Large intestine (tissue), 3 donors: ENCODE data around the gene ENPEP. TPM values are rescaled to one million over a fixed set of nuclear protein-coding genes. Genes with fewer than 3 reads are reported as not detected.

Experiments
- DNase-seq, 2 donors: peaks; one replicate each; pipeline versions ENCODE4 v3.0.0 to v3.0.0-alpha.2; 2013
- H3K27ac ChIP-seq: one replicate; pipeline ENCODE4 v1.5.1; 2013; ENCODE audit warnings: low read length
- H3K27me3 ChIP-seq: 2 replicates; pipeline ENCODE4 v1.6.1; 2013; ENCODE audit warnings: low read length; ENCODE audit not compliant: control insufficient read depth, insufficient read depth
- H3K36me3 ChIP-seq: 2 replicates; pipeline ENCODE4 v1.6.1; 2013; ENCODE audit warnings: low read length; ENCODE audit not compliant: control insufficient read depth, insufficient read depth
- H3K4me1 ChIP-seq: one replicate; pipeline ENCODE4 v1.6.1; 2013; ENCODE audit warnings: low read length; ENCODE audit not compliant: control insufficient read depth, insufficient read depth
- H3K4me3 ChIP-seq: one replicate; pipeline ENCODE4 v1.5.1; 2013; ENCODE audit warnings: low read length
- H3K9me3 ChIP-seq: one replicate; pipeline ENCODE4 v1.6.1; 2013; ENCODE audit warnings: mild to moderate bottlenecking, low read depth, low read length, moderate library complexity; ENCODE audit not compliant: control insufficient read depth
- WGBS: methylation state at CpG from one replicate; pipeline ENCODE4 v1.1.5; 2013; ENCODE audit warnings: low lambda C conversion rate; ENCODE audit not compliant: insufficient coverage; 5-methylcytosine and 5-hydroxymethylcytosine counted together
- polyA plus RNA-seq: library from polyadenylated mRNA; unstranded; fragments of 120-200 nt; gene quantifications from one replicate; pipeline ENCODE4 v1.2.1, GENCODE V29; 2013

The ENPEP gene
- polyA plus RNA-seq, 1 donor, result 24.6 TPM

DNA sequence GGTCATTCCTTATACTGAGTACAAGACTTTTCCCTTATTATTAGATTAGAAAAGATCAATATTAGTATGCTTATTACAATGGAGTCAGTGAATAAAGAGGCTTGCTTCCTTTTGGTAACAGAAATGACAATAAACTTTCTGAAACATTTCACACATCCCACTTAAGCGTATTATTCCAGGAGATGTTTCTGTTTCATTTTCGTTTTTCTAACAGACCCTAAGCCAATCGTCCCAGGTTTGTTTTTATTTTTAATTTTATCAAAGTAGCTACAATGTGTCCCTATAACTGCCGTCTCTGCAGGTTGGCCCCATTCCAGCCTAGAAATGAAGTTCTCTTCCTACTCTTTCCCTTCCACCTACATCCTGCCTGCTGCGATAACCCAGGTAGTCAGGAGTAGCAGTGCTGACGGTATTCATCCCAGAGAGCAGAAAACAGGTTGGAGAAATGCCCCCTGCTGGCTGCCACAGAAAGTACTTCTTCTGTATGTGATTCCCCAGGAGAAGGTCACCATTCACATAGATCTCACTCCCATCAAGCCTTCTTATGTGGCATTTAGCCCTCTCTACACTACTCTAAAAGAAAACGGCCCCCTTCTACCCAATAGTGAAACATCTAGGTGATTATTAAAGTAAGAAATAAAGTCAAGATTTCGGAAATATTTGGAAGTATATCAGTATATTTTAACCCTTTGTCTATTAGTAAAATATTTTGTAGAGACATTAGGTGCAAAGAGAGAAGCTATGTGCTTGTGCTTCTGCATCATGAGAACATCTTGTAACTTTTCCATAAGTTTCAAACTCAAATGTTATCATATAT, 40.4 kb downstream of the ENPEP start:
- Histone ChIP-seq H3K4me1 (no peaks in the 10 kb centered on the region), H3K27me3 (no peaks in the 10 kb centered on the region), H3K9me3 (no peaks in the 10 kb centered on the region), H3K36me3 (peaks cover 10% of the 10 kb centered on the region), H3K27ac (no peak overlapping the region), H3K4me3 (peak overlapping the region; percentile 33)
- peak; percentile 68 to 84 for DNase-seq
- 56% methylated on average over 3 of the region's 8 CpGs for WGBS

DNA sequence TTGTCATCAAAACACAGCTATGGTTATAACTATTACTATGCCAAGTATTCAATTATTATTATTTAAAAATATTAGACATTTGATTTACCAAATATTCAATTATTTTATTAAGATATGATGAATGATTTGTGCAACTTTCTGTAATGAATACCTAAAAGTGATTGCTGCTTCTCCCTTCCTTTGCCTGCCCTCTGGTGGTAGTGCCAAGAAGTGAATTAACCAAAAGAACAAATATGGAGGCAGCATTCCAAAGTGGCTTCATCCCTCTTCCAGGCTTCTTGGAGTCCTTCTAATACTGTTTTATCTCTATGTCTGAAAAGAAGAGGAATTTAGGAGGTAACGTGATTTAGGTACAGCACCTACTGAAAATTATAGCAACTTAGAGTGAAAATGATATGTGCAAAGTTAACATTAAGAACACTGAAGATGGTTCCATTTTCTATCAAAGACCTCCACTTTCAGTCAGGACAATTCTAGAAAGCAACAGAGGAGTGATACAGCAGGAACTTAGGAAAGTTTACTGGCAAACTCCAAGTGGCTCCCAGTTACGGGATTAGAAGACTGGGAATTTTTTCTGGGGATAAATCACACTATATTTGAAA, 43.0 kb downstream of the ENPEP start:
- DNase-seq, result no peak
- Histone ChIP-seq H3K27ac (no peak overlapping the region), H3K9me3 (no peaks in the 10 kb centered on the region), H3K4me3 (no peak overlapping the region), H3K36me3 (peaks cover 13% of the 10 kb centered on the region), H3K4me1 (no peaks in the 10 kb centered on the region), H3K27me3 (no peaks in the 10 kb centered on the region)
- no CpG with 5 or more reads among the region's 2 CpGs for WGBS

- WGBS, result 100% methylated on average over 1 of the region's 2 CpGs
- Histone ChIP-seq H3K27ac (no peak overlapping the region), H3K4me1 (no peaks in the 10 kb centered on the region), H3K9me3 (no peaks in the 10 kb centered on the region), H3K27me3 (no peaks in the 10 kb centered on the region), H3K4me3 (no peak overlapping the region), H3K36me3 (peaks cover 13% of the 10 kb centered on the region)
- DNase-seq, result no peak
These were observed 44.9 kb downstream of the ENPEP start for GRCh38 chr4:110520886-110521285.

GRCh38 chr4:110526589-110526988, 50.6 kb downstream of the ENPEP start:
- Histone ChIP-seq H3K27me3 (no peaks in the 10 kb centered on the region), H3K4me3 (no peak overlapping the region), H3K36me3 (peaks cover 3% of the 10 kb centered on the region), H3K4me1 (no peaks in the 10 kb centered on the region), H3K9me3 (no peaks in the 10 kb centered on the region), H3K27ac (no peak overlapping the region)
- WGBS, result 89% methylated on average over 3 of the region's 3 CpGs
- no peak for DNase-seq

- no peak overlapping the region for H3K4me3 ChIP-seq
- WGBS, result 93% methylated on average over 3 of the region's 4 CpGs
- no peak for DNase-seq
- no peak overlapping the region for H3K27ac ChIP-seq
- peaks cover 3% of the 10 kb centered on the region for H3K36me3 ChIP-seq
- H3K9me3 ChIP-seq, result no peaks in the 10 kb centered on the region
- H3K4me1 ChIP-seq, result no peaks in the 10 kb centered on the region
- H3K27me3 ChIP-seq, result no peaks in the 10 kb centered on the region
These were observed 51.2 kb downstream of the ENPEP start for GRCh38 chr4:110527156-110527555.

DNA sequence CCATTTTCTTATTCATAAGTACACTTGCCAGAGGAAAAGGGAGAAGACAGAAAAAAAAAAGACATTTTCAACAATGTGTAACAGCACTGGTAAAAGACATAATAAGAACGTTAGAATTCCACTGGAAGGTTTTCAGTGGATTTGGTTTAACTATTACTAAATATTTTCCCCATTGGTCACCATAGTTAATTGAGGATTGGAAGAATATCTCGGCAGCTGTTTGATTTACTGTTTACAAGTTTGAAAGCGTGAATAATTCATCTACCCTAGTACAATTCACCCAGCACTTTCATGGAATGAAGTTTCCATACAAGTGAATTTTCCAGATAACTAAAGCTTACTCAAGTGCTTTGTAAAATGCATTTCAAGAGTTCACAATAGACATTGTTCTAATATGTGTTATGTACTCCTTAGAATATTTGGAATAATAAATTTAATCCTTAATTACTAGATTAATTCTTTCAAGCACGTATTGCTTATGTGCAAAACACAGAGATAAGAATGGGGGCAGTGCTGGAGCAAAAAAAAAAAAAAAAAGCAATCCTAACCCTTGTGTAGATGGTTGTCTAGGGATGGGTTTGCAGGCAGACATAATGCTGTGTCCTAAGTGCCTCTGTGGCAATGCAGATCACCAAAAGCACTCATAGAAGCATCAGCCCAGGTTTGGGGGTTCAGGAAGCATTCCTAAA, 57.1 kb downstream of the ENPEP start:
- 67% methylated on average over 1 of the region's 4 CpGs for WGBS
- DNase-seq, result no peak
- H3K4me3 ChIP-seq, result no peak overlapping the region
- peaks cover 6% of the 10 kb centered on the region for H3K9me3 ChIP-seq
- no peak overlapping the region for H3K27ac ChIP-seq
- H3K4me1 ChIP-seq, result no peaks in the 10 kb centered on the region
- H3K27me3 ChIP-seq, result no peaks in the 10 kb centered on the region
- H3K36me3 ChIP-seq, result no peaks in the 10 kb centered on the region

- Histone ChIP-seq H3K27ac (no peak overlapping the region), H3K4me3 (no peak overlapping the region), H3K4me1 (no peaks in the 10 kb centered on the region), H3K36me3 (no peaks in the 10 kb centered on the region), H3K27me3 (no peaks in the 10 kb centered on the region), H3K9me3 (peaks cover 6% of the 10 kb centered on the region)
- peak in 1 of 2 donors; percentile 17 for DNase-seq
- WGBS, result 44% methylated on average over 2 of the region's 2 CpGs
These were observed 57.6 kb downstream of the ENPEP start for GRCh38 chr4:110533590-110533910.

DNA sequence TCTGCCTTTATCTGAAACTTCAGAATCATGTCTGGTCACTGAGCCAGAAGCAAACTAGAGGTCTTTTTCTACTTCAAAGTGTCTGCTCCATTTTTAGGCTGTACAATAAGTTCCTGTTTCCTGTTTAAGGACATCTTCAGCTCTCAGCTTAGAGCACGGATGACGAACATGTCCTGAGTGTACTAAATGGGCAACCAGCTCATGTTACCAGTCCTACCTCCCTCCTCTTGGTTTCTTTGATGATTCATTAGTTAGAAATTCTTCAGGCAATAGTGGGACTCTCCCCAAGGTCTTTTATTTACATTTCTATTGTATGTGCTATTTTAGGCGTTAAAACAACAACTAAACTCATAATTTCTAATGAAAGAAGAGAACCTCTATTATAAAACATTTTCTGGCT, 58.0 kb downstream of the ENPEP start:
- Histone ChIP-seq H3K4me3 (no peak overlapping the region), H3K36me3 (no peaks in the 10 kb centered on the region), H3K27ac (no peak overlapping the region), H3K27me3 (no peaks in the 10 kb centered on the region), H3K4me1 (no peaks in the 10 kb centered on the region), H3K9me3 (peaks cover 6% of the 10 kb centered on the region)
- no peak for DNase-seq
- 100% methylated on average over 1 of the region's 3 CpGs for WGBS

GRCh38 chr4:110540581-110540980, 64.6 kb downstream of the ENPEP start:
- WGBS, result 88% methylated on average over 2 of the region's 3 CpGs
- Histone ChIP-seq H3K4me3 (no peak overlapping the region), H3K9me3 (peaks cover 6% of the 10 kb centered on the region), H3K36me3 (peaks cover 5% of the 10 kb centered on the region), H3K27ac (no peak overlapping the region), H3K4me1 (no peaks in the 10 kb centered on the region), H3K27me3 (no peaks in the 10 kb centered on the region)
- no peak for DNase-seq

DNA sequence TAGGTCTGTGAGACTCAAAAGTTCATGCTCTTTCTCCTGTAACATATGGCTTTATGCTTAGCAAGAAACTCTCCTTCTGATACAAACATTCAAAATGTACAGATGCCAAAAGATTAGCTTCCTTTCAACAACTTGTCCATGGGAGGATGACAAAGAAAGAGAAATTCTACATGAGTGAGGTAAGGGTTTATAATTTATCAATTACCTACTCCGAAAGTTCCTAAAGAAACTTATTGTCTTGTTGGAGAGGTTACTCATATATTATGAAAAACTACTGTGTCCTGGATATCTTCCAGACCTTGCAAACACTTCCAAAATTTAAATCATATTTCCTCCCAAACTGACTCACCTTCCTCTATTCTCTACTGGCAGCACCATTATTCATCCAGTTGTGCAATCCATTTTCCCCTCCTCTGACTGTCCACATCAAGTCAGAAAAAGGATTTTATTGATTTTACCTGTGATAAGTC, 65.1 kb downstream of the ENPEP start:
- WGBS, result 100% methylated on average over 1 of the region's 1 CpG
- H3K4me3 ChIP-seq, result no peak overlapping the region

More for the DNA sequence above, 65.1 kb downstream of the ENPEP start:
- no peak for DNase-seq
- H3K9me3 ChIP-seq, result peaks cover 6% of the 10 kb centered on the region
- no peaks in the 10 kb centered on the region for H3K4me1 ChIP-seq
- no peak overlapping the region for H3K27ac ChIP-seq
- H3K36me3 ChIP-seq, result peaks cover 9% of the 10 kb centered on the region
- no peaks in the 10 kb centered on the region for H3K27me3 ChIP-seq
